ENCODE data around the gene PEX12. TPM values are rescaled to one million over a fixed set of nuclear protein-coding genes. Genes with fewer than 3 reads are reported as not detected.

Gene PEX12
- total and polyA plus RNA-seq, 9 of the 15 experiments (the other 6 are each of a cell fraction or from before 2014, with no cell fraction given): 4.0 to 12.4 (median 6.4) TPM

GRCh38 chr17:35616536-35616935 is 38.2 kb upstream of the PEX12 start (continued):
- TF ChIP-seq GATAD2A (IDR thresholded peaks at IDR 0.05) (no peak), ZNF143 (CRISPR knock-in tag; IDR thresholded peaks at IDR 0.05) (no peak), C11orf30 (IDR thresholded peaks at IDR 0.05; ENCODE audit: low read depth) (no peak), XRCC4 (IDR thresholded peaks at IDR 0.05; ENCODE audit: extremely low read depth, insufficient read depth, insufficient read length) (no peak), ETV1 (tag; conservative IDR thresholded peaks at IDR 0.05; ENCODE audit: low read depth) (no peak), ZBTB34 (CRISPR knock-in tag; IDR thresholded peaks at IDR 0.05) (no peak), HSF4 (CRISPR knock-in tag; IDR thresholded peaks at IDR 0.05; ENCODE audit: borderline replicate concordance) (no peak), U2AF1 (optimal IDR thresholded peaks at IDR 0.05; ENCODE audit: low read depth, low read length) (no peak), NELFE (IDR thresholded peaks at IDR 0.05; ENCODE audit: insufficient read depth, insufficient read length) (no peak)

- Histone ChIP-seq H3K79me2 (ENCODE audit: control insufficient read depth, insufficient read depth, low read length) (peaks cover 44% of the 10 kb centered on the region), H3K4me3 (no peak overlapping the region), H4K20me1 (replicated peaks; ENCODE audit: control insufficient read depth, insufficient read depth, low read length) (no peaks in the 10 kb centered on the region), H3K27ac (ENCODE audit: extremely low read depth, low read depth, low read length) (no peak overlapping the region), H3K27me3 (ENCODE audit: control insufficient read depth in 2 of 2, insufficient read depth in 2 of 2, low read length in 2 of 2) (no peaks in the 10 kb centered on the region), H3K4me2 (ENCODE audit: insufficient read depth, low read length) (no peak overlapping the region), H2AFZ (ENCODE audit: low read depth, low read length) (no peak overlapping the region), H3K9ac (ENCODE audit: insufficient read depth in 1 of 2, low read depth in 2 of 2, low read length in 2 of 2) (no peak overlapping the region), H3K9me1 (ENCODE audit: control insufficient read depth, insufficient read depth, low read length) (no peaks in the 10 kb centered on the region), H3K36me3 (ENCODE audit: control insufficient read depth, insufficient read depth, low read length) (peaks cover 87% of the 10 kb centered on the region), H3K9me3 (replicated peaks; ENCODE audit: control insufficient read depth, insufficient read depth, low read depth, low read length) (no peaks in the 10 kb centered on the region), H3K4me1 (replicated peaks in 1 of 2; ENCODE audit: control insufficient read depth in 2 of 2, insufficient read depth in 2 of 2, low read length in 2 of 2) (no peaks in the 10 kb centered on the region)
- WGBS (ENCODE audit: insufficient coverage, low coverage, missing lambda C conversion rate): 94% methylated on average over 3 of the region's 3 CpGs
- BruUV-seq (replicated peaks): no TSS peak
- ATAC-seq: no peak
- FAIRE-seq: no peak
- DNase-seq (ENCODE audit: extremely low read depth in 1 of 4, low spot score in 3 of 4): no peak
- in situ Hi-C loops (cut with MboI) (no loop called here), intact Hi-C loops (cut with micrococcal nuclease) (no loop called here)
- POLR2A ChIA-PET: interaction anchor here (0.6 to 2.0 kb wide), 2 partner anchors 15 to 25 kb away, joined by 4 to 11 read pairs; no protein-coding TSS in a partner anchor
- CTCF ChIA-PET (ENCODE audit: low intra/inter-chr PET ratio): interaction anchor here (2.6 kb wide), 1 partner anchor 133 kb away, joined by 9 read pairs; no protein-coding TSS in a partner anchor
- TF ChIP-seq PYGO2 (tag; IDR thresholded peaks at IDR 0.05) (no peak), MXI1 (IDR thresholded peaks at IDR 0.05; ENCODE audit: low read depth, low read length) (no peak), RCOR1 (IDR thresholded peaks at IDR 0.05; ENCODE audit: borderline replicate concordance in 1 of 2, low read depth in 2 of 2, low read length in 2 of 2) (no peak), TRIM24 (IDR thresholded peaks at IDR 0.05) (no peak), HMGXB4 (CRISPR knock-in tag; IDR thresholded peaks at IDR 0.05) (no peak), RAD51 (IDR thresholded peaks at IDR 0.05; ENCODE audit: borderline replicate concordance, low read depth) (no peak), RAD21 (CRISPR knock-in tag; conservative IDR thresholded peaks at IDR 0.05 in 1 of 2, IDR thresholded peaks at IDR 0.05 in 1 of 2) (no peak)
Measured at GRCh38 chr17:35614810-35615209, 36.4 kb upstream of the PEX12 start.

All from K562 (cell line).